AG04449 (cell line): ENCODE measurements around the gene THRA.

Experiments used
- CTCF ChIA-PET: fragments of 350-600 bp; formaldehyde crosslinking; extraction: SDS; loops from one replicate; lab custom pipeline; 2021; ENCODE audit warnings: antibody characterized with exemption; lab: Yijun Ruan, JAX
- POLR2A ChIA-PET: fragments of 400-600, 350-600 bp; formaldehyde crosslinking; extraction: SDS; loops from one replicate; lab custom pipeline; 2020; ENCODE audit warnings: antibody characterized with exemption, inconsistent platforms; lab: Yijun Ruan, JAX
- DNase-seq: peaks from one replicate; pipeline ENCODE4 v3.0.0-alpha.2; 2010; ENCODE audit warnings: low read depth, low spot score
- H3K4me3 ChIP-seq: 2 replicates; pipeline ENCODE4 v1.5.1; 2011; ENCODE audit warnings: low read depth, mild to moderate bottlenecking, control low read depth, low read length
- CTCF ChIP-seq: IDR thresholded peaks from one replicate; pipeline ENCODE4 v1.5.1; 2011; ENCODE audit warnings: mild to moderate bottlenecking, moderate library complexity, low read length, control low read depth, inconsistent platforms; ENCODE audit not compliant: insufficient read depth; ENCODE audit errors: missing control alignments

Gene THRA

GRCh38 chr17:40111221-40112128 lies 48.7 kb downstream of the THRA start:
- peak overlapping the region; percentile 19; the same call in 1 of the 2 replicates for H3K4me3 ChIP-seq
- POLR2A ChIA-PET: interaction anchor here (0.9 to 5.7 kb wide), 6 partner anchors 9 to 73 kb away, joined by 3 to 74 read pairs (median 12); partner anchors contain the start of genes CASC3, MSL1 and NR1D1
- TF ChIP-seq CTCF: peak; percentile 86
- peak; percentile 55 for DNase-seq
- CTCF ChIA-PET: interaction anchor here (0.6 to 7.4 kb wide), 42 partner anchors 11 to 425 kb away, joined by 3 to 129 read pairs (median 6); partner anchors contain the start of genes CSF3, MED24, MSL1 and NR1D1

- POLR2A ChIA-PET: interaction anchor here (0.9 to 5.7 kb wide), 6 partner anchors 10 to 79 kb away, joined by 3 to 74 read pairs (median 32); partner anchors contain the start of genes CASC3, MSL1 and NR1D1
- TF ChIP-seq CTCF: no peak
- no peak for DNase-seq
- H3K4me3 ChIP-seq: no peak overlapping the region
- CTCF ChIA-PET: interaction anchor here (0.7 to 7.4 kb wide), 46 partner anchors 11 to 424 kb away, joined by 3 to 129 read pairs (median 7); partner anchors contain the start of genes CASC3, CSF3, MED24 and MSL1
These were observed 49.5 kb downstream of the THRA start for GRCh38 chr17:40112191-40112711.

- DNase-seq: no peak
- no peak for TF ChIP-seq CTCF
- POLR2A ChIA-PET: interaction anchor here (0.5 to 5.7 kb wide), 10 partner anchors 10 to 79 kb away, joined by 3 to 74 read pairs (median 6); partner anchors contain the start of genes CASC3, MSL1 and NR1D1
- H3K4me3 ChIP-seq: no peak overlapping the region
- CTCF ChIA-PET: interaction anchor here (0.7 to 7.4 kb wide), 47 partner anchors 11 to 240 kb away, joined by 3 to 129 read pairs (median 7); partner anchors contain the start of genes CASC3, CSF3, MSL1 and NR1D1
These were observed 49.9 kb downstream of the THRA start for GRCh38 chr17:40112718-40113109.

GRCh38 chr17:40113110-40113906 lies 50.5 kb downstream of the THRA start:
- H3K4me3 ChIP-seq: peak overlapping the region; percentile 51
- ChIA-PET CTCF (interaction anchor here (0.7 to 7.4 kb wide), 46 partner anchors 10 to 241 kb away, joined by 3 to 129 read pairs (median 7); partner anchors contain the start of genes CASC3, CDC6, CSF3 and MSL1), POLR2A (interaction anchor here (0.5 to 5.7 kb wide), 11 partner anchors 9 to 78 kb away, joined by 3 to 74 read pairs (median 4); partner anchors contain the start of genes CASC3, MED24, MSL1 and NR1D1)
- peak; percentile 77 for DNase-seq
- TF ChIP-seq CTCF: peak; percentile 87

- no peak for TF ChIP-seq CTCF
- peak overlapping the region; percentile 51 for H3K4me3 ChIP-seq
- ChIA-PET CTCF (interaction anchor here (0.8 to 7.4 kb wide), 28 partner anchors 10 to 188 kb away, joined by 3 to 129 read pairs (median 8); partner anchors contain the start of genes CASC3, CSF3, MSL1 and NR1D1), POLR2A (interaction anchor here (1.1 to 5.7 kb wide), 6 partner anchors 8 to 60 kb away, joined by 3 to 74 read pairs (median 12); partner anchors contain the start of genes CASC3, MED24, MSL1 and NR1D1)
- DNase-seq: no peak
These were observed 51.1 kb downstream of the THRA start for GRCh38 chr17:40113907-40114245.
